NCI-H1092 treated with DMSO at 0.1 percent for 48 hours (cell line): ENCODE results near the gene DNAH3.
A peak's percentile ranks its signal among the peaks of the same experiment; 100 is the strongest.
"Not testable (repeated sequence)": the region's sequence is repeated elsewhere in the genome, so short reads cannot be mapped to it uniquely, and the experiment has no call there.

Experiments
- DNase-seq: peaks from one replicate; lab custom pipeline; 2025; lab: John Stamatoyannopoulos, UW

DNAH3 gene

DNA sequence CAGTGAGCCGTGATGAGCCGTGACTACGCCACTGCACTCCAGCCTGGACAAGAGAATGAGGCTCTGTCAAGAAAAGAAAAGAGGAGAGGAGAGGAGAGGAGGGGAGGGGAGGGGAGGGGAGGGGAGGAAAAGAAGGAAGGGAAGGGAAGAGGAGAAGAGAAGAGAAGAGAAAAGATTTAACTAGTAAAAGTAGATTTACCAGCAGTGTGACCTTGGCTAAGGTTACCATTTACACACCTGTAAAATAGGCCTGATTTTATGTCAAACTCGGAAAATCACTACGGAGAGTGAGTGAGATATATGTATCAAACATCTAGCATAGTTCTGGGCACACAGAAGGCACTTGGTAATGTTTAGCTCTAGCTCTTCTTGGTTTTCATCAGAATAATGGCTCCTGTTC, 140.8 kb downstream of the DNAH3 start:
- no peak for DNase-seq

DNA sequence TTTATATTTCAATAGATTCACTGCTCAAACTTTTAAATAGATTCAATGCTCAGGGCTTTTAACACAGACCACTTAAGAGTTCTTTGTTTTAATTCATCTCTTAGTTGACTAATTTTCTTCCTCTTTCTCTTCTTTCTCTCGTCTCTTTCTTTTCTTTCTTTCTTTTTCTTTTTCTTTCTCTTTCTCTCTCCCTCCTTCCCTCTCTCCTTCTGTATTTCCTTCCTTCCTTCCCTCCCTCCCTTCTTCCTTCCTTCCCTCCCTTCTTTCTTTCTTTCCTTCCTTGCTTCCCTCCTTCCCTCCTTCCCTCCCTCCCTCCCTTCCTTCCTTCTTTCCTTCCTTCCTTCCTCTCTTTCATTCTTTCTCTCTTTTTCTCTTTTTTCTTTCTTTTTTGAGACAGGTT, 145.6 kb downstream of the DNAH3 start:
- DNase-seq = no peak

DNA sequence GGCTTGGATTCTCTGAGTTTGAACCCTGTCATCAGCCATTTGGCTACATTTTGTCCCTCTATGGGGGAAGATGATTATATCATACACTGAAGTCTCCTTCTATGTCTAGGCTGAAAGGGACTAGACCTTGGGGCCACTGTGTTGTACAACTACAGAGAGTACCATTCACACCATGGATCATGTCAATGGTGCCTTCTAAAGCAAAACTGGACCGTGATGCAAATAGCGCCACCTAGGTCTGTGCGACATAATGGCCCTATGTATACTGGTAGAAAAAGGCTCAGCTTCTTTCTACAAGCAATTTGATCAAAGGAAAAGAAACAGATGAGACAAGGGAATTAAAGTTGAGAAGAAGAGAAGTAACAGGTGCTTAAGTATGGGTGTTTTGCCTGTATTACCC, 149.4 kb downstream of the DNAH3 start:
- no peak for DNase-seq

DNA sequence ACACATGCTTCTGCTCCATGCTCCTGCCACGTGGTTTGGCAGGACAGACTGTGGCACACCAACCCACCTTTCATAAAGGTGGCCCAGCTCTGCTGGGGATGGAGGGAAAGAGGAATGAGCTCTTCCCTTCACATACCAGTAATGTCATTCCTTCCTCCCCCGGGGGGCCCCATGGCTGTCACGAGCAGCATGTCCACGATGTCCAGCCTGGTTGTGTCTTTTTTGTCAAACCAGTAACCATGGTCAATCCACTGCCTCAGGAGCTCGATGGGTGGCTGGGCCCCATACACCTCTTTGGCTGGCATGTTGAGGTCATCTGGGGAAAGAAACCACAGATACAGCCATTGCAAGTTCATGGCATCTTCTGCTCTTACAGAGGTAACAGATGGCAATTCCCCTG, 153.5 kb downstream of the DNAH3 start:
- DNase-seq = no peak

DNA sequence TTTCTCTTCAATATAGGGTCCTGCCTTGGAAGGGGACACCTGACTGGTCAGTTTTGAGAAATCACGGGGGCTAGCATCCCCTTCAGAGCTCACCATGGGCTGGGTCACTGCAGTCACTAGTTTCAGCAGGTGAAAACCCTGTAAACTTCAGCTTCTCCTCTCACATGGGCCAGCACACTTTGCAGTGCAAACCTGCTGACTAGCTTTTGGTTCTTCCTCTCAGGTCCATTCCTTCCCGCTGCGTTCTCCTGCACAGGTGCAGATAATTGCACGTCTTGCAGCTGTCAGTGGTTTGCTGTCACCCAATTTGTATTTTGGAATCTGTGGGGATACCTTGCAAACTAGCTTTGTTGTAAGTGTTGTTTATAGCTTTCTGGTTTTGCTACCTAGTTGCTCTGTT, 154.9 kb downstream of the DNAH3 start:
- no peak for DNase-seq

DNA sequence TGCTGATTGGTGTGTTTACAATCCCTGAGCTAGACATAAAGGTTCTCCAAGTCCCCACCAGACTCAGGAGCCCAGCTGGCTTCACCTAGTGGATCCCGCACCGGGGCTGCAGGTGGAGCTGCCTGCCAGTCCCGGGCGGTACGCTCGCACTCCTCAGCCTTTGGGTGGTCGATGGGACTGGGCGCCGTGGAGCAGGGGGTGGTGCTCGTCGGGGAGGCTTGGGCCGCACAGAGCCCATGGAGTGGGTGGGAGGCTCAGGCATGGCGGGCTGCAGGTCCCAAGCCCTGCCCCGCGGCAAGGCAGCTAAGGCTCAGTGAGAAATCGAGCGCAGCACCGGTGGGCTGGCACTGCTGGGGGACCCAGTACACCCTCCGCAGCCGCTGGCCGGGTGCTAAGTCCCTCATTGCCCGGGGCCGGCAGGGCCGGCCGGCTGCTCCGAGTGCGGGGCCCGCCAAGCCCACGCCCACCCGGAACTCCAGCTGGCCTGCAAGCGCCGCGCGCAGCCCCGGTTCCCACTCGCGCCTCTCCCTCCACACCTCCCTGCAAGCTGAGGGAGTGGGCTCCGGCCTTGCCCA, 161.1 kb downstream of the DNAH3 start:
- DNase-seq = not testable (repeated sequence)

DNA sequence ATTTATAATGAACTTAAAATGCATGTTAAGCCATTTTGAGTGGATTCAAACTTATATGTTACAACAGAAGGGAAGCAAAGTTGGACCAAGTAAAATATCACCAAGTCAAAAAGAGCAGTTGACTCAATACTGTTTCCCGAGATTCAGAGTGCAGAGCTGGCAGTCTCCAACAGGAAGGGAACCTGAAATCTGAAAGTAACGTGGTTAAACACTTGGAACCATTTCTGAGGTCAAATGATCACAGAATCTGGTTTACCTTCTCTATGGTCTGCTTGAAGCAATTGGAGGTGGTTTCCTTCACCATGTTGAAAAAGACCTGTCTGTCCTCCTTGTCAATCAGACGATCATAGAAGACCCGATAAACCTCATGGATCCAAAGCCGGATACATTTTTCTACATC, 163.6 kb downstream of the DNAH3 start:
- no peak for DNase-seq

DNA sequence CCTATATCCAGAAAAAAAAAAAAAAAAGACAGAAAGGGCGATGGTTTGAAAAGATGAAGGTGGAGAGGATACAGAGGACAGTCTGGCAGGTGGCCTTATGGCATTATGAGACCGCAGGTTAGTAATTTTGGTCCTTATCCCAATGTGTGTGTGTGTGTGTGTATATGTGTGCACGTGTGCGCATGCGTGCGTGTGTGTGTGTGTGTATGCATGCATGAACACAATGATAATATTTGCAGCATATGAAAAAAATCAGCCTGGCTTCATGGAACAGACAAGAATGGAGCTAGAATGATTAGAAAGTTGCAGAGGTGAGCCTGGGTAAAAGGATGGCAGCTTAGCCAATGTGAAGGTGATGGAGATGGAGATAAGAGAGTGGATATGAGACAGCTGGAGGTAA, 166.6 kb downstream of the DNAH3 start:
- no peak for DNase-seq

DNA sequence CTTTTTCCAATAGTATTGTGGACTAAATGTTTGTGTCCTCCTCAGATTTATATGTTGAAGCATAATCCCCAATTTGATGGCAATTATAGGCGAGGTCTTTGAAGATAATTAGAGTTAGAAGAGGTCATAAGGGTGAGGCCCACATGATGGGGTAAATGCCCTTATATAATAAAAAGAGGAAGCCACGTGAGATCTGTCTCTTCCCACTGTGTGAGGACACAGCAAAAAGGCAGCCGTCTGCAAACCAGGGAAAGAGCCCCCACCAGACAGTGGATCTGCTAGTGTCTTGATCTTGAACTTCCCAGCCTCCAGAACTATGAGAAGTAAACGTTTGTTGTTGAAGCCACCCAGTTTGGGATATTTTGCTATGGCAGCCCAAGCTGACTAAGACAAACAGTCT, 174.1 kb downstream of the DNAH3 start:
- DNase-seq = no peak

DNA sequence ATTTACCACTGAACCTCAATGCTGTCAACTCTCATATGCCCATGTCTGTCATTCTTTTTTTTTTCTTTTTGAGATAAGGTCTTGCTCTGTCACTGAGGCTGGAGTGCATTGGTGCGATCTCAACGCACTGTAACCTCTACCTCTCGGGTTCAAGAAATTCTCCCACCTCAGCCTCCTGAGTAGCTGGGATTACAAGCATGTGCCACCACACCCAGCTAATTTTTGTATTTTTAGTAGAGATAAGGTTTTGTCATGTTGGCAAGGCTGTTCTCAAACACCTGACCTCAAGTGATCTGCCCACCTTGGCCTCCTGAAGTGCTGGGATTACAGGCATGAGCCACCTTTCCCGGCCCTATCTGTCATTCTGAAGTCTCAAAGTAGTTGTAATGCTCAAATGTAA, 177.4 kb downstream of the DNAH3 start:
- DNase-seq = not testable (repeated sequence)

DNA sequence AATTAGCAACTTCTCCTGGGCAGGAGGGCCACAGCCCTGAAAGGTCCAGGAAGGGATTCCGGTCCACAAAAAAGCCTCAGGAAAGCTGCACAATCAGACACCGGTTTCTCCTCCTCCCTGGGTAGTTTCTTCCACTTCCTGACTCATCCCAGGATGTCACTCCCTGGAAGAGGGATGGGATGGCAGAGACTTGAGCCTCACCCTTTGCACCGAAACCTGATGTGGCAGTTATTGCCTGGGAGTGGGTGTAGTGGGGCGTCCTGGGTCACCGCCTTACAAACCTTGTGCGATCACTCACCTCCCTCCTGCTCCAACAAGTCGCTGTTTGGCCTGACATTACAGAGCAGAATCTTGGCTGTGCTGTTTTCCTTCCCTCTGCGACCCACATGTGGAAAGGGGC, 179.2 kb downstream of the DNAH3 start:
- no peak for DNase-seq

DNA sequence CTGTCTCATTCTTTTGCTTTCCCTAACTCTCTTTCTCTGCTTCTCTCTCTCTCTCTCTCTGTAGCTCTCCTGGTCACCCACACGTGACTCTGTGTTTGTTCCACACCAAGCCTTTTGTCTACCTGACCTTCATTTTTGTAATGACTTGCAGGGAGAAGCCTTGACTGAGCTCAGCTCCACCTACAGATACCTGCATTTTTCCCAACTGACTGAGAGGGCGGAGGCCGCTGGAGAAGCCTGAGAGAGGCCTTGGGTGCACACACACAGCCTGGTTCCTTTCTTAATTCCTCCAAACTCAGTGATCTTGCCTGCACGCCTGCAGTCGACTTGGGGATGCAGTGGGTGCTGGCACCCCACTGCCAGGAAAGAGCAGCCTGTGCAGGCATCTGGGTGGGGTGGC, 181.3 kb downstream of the DNAH3 start:
- DNase-seq = no peak

DNA sequence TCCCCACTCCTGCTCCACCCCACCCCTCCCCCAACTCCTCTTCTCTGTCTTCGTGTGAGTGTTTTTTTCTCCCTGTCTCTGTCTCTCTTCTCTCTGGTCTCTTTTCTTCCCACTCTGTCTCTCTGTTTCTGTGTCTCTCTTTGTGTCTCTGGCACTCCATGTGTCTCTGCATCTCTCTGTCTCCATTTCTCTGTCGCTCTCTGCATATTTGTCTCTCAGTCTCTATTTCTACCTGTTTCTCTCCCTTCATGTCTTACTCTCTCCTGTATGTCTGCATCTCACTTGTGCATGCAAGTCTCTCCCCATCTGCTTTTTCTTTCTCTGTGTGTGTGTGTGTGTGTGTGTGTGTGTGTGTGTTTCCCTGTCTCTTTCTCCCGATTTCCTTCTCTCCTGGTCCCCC, 181.9 kb downstream of the DNAH3 start:
- no peak for DNase-seq

DNA sequence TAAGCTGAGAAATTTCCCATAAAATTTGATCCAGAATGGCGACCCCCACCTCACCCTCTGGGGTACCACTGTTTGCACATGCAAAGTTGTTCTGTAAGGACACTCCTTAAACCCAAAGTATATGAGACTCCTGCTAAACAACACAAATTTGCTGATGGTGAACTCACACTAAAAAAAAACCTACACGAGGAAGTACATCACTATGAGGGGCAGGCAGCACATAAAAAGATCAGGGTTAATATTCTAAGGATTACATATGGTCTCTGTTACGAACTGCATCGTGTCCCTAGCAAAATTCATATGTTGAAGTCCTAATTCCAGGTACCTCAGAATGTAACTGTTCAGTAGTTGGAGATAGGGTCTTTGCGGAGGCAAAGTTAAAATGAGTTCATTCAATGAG, 189.7 kb downstream of the DNAH3 start:
- DNase-seq = no peak

DNA sequence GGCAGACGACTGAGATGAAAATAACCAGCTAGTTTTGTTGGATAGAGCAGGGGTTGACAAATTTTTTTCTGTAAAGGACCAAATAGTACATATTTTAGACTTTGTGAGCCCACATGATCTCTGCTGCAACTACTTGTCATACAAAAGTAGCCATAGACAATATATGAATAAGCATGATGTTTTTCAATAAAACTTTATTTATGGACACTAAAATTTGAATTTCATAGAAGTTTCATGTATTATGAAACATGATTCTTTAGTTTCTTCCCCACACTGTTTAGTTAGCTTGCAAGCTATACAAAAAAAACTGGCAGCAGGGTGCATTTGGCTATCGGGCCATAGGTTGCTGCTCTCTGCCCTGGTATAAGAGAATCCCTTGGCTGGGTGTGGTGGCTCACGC, 193.5 kb downstream of the DNAH3 start:
- no peak for DNase-seq

DNA sequence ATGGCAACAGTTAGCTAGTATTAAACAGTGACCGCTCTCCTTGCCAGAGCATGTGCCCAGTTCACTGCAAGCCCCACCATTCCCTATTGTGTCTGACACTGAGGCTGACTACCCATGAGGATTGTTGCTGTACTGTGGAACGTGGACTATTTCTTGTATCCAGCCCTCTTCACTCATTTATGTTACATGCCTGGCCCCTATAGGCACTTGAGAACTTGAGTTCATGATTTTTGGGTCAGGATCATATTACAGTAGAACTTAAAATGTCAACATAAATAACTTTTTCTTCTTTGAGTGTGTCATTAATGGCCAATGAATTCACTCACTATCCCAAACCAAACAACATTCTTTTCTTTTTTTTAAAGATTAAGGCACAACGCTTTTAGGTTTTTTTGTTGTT, 194.3 kb downstream of the DNAH3 start:
- DNase-seq = no peak

DNA sequence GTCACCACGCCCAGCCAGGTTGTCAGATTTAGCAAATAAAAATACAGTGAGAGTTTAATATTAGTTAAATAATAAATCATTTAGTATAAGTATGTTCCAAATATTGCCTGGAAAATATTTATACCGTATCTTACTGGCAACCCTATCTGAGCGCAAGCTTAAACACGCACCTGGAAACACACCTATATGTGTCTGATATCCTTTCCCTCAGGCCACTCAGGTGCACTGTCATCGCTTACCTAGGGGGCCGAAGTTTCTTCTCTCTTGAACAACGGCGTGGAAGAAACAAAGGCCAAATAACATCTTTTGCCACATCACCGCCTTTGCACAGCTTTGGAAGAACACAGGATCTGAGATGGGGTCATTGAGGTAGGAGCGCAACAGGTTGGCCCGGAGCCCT, 196.1 kb downstream of the DNAH3 start:
- DNase-seq = no peak

DNA sequence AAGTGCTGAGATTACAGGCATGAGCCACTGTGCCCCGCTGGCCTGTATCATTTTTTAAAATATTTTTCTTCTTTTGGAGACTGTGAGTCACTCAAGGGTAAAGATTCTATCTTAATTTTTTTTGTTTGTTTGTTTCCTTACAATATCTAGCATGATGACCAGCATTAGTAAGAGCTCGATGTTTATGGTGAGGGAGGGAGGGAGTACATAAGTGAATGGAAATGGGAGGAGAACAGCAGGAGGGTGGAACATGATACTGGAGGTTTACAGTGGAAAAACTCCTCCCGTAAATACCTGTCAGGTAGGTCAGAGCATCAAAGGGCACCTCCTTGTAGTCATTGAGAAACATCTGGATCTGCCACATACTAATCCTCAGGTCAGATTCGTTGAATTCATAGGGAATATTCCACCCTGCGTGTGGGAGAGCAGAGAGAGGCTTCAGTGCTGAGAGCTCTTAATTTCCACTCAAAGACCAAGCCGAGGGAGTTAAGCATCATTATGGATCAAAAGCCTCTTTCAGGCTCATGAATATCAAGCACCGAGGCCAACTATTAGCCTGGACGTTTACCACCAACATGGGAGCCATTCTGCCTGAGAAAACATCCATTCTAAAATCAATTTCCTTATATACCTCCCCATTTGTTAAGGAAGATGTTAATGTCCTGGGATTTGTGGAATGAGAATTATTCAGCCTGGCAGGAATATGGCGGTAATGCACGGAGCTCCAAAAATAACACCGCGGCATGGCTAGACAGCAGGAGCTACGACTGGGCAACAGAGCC, 198.3 kb downstream of the DNAH3 start:
- peak; percentile 30 for DNase-seq

DNA sequence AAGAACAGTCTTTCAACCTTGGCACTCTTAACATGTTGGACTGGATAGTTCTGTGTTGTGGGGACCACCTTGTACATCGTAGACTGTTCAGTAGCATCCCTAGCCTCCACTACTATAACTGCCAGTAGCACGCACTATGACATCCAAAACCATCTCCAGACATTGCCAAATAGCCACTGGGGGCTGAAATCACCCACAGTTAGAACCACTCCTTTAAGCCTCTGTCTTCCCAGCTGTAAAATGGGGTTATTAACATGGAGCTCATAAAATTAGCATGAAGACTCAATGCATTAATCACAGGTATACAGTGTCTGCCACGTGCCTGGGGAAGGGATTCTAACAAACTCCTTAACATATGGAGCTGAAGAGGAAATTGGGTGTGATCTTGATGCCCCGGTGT, 200.4 kb downstream of the DNAH3 start:
- DNase-seq = no peak

DNA sequence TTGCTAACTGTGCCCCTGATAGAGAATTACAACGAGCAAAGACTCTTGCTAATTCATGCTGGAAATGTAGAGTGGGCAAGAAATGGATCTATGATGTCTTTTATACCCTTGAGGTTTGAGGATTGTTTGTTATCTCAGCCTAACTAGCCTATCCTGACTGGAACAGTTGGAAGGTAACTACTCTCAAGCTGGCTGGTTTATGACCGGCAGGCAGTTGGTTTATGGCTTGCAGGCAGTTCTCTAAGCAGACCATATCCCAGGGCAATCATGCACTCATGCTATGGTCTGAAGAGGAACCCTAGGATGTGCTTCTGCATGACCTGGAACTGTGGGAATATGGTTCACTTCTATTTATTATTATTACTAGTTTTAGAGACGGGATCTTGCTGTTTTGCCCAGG, 201.0 kb downstream of the DNAH3 start:
- DNase-seq = no peak

DNA sequence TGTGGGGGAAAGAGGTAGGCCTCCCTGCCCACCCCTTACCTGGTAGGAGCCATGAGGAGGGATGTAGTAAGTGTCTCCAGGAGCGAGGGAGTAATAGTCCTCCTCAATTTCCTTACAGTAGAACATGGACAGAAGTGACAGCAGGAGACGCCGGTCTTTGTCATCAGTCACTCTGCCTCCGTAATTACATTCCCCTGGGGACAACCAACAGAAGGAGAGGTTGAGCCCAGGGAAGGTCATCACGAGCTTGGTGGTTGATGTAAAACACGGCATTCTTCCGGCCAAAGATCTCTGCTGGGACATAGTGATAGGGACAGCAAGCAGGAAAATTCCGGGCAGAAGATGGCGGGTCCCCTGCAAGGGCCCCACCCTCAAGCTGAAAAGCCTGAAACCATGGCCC, 202.2 kb downstream of the DNAH3 start:
- DNase-seq = no peak

DNA sequence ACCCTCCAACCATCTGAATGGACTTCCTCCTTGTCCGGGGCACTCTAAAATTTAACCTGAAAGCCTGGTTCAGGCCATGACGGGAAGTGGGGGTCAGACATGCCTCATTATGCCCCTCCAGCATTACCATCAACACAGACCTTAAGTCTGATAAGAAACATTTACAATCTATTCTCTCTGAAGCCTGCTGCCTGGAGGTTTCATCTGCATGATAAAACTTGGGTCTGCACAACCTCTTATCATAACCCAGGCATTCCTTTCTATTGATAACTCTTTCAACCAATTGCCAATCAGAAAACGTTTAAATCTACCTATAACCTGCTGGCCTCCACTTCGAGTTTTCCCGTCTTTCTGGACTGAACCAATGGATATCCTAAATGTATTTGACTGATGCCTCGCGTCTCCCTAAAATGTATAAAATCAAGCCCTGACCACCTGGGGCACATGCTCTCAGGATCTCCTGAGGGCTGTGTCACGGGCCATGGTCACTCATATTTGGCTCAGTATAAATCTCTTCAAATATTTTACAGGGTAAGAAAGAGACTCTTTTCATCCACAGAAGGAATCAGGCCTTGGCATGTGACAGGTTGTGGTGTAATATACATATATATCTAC, 204.5 kb downstream of the DNAH3 start:
- DNase-seq = no peak

DNA sequence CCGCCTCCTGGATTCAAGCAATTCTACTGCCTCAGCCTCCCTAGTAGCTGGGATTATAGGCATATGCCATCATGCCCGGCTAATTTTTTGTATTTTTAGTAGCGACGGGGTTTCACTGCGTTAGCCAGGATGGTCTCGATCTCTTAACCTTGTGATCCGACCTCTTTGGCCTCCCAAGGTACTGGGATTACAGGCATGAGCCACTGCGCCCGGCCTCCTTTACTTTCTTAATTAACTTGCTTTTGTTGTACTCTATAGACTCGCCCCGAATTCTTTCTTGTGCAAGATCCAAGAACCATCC, 205.1 kb downstream of the DNAH3 start:
- DNase-seq = not testable (repeated sequence)
